Esophagus squamous epithelium (tissue), 4 donors: ENCODE results near the gene SPRED3.
A peak's percentile ranks its signal among the peaks of the same experiment; 100 is the strongest.

ENCODE experiments used
- CTCF ChIP-seq, 6 experiments: fragments of 450-650 bp in 4 of 6; fragments of 200-600 bp in 2 of 6; sonication (generic) in 2 of 6; IDR thresholded peaks; one replicate each; pipeline ENCODE4 v1.5.1; 2016 to 2019; ENCODE audit warnings: antibody characterized with exemption in 6 of 6, mild to moderate bottlenecking in 4 of 6, moderate library complexity in 4 of 6
- POLR2A ChIP-seq, 4 donors: fragments of 450-650 bp; IDR thresholded peaks; one replicate each; pipeline ENCODE4 v1.6.1; 2017; ENCODE audit warnings: antibody characterized with exemption in 4 of 4, mild to moderate bottlenecking in 4 of 4, moderate library complexity in 3 of 4

GRCh38 chr19:38362076-38362945 is 26.2 kb upstream of the SPRED3 start:
- no peak for TF ChIP-seq CTCF (IDR thresholded peaks at IDR 0.05)
- TF ChIP-seq POLR2A (IDR thresholded peaks at IDR 0.05), result peak in 1 of 4 donors; percentile 45
